ENCODE results near the gene GARIN5A. TPM values are rescaled to one million over a fixed set of nuclear protein-coding genes. Genes with fewer than 3 reads are reported as not detected.
A peak's percentile ranks its signal among the peaks of the same experiment; 100 is the strongest.
"Not testable (repeated sequence)": the region's sequence is repeated elsewhere in the genome, so short reads cannot be mapped to it uniquely, and the experiment has no call there.

The GARIN5A gene
- total and polyA plus RNA-seq, 3 donors from 2014 or later: 60.0 to 126 (median 120) TPM

DNA sequence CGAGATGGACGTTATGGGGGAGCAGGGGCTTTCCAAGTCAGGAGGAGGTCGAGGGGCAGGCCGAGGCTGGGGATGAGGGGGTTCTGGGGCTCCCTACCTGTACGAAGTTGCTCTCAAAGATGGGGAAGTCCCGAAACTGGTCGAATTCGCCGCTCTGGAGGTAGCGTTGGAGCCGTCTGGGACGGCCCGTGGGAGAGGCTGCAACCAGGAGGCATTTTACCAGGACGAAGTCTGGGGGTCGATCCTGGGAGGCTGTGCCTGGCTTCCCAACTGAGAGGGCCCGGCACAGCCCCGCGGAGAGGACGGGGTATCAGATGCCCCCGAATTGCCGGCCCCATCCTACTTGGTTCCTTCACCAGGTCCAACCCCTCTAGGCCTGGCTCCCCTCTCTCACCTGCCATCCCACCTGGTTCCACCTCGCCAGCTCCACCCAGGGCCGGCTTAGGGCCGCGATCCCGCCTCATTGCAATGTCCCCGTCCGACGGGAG, 868 bp downstream of the GARIN5A start:
- peak overlapping the region; percentile 88 to 94 for H3K4me3 ChIP-seq
- peaks cover 9% of the 10 kb centered on the region for H3K4me1 ChIP-seq
- intact Hi-C loops (cut with DNase I; ENCODE audit: low total_unique reads): no loop called here
- 48 to 56% methylated on average over 21 to 29 of the region's 29 CpGs for WGBS, 2 donors
- H3K36me3 ChIP-seq (ENCODE audit: low read depth, missing control alignments): no peaks in the 10 kb centered on the region
- peak overlapping the region; percentile 36 to 82 for H3K27ac ChIP-seq
- H3K27me3 ChIP-seq: no peaks in the 10 kb centered on the region
- TF ChIP-seq POLR2A (IDR thresholded peaks at IDR 0.05): no peak
- TF ChIP-seq, protein P1, sequence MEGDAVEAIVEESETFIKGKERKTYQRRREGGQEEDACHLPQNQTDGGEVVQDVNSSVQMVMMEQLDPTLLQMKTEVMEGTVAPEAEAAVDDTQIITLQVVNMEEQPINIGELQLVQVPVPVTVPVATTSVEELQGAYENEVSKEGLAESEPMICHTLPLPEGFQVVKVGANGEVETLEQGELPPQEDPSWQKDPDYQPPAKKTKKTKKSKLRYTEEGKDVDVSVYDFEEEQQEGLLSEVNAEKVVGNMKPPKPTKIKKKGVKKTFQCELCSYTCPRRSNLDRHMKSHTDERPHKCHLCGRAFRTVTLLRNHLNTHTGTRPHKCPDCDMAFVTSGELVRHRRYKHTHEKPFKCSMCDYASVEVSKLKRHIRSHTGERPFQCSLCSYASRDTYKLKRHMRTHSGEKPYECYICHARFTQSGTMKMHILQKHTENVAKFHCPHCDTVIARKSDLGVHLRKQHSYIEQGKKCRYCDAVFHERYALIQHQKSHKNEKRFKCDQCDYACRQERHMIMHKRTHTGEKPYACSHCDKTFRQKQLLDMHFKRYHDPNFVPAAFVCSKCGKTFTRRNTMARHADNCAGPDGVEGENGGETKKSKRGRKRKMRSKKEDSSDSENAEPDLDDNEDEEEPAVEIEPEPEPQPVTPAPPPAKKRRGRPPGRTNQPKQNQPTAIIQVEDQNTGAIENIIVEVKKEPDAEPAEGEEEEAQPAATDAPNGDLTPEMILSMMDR (IDR thresholded peaks at IDR 0.05): no peak
- no peaks in the 10 kb centered on the region for H3K9me3 ChIP-seq
- no peak for DNase-seq

DNA sequence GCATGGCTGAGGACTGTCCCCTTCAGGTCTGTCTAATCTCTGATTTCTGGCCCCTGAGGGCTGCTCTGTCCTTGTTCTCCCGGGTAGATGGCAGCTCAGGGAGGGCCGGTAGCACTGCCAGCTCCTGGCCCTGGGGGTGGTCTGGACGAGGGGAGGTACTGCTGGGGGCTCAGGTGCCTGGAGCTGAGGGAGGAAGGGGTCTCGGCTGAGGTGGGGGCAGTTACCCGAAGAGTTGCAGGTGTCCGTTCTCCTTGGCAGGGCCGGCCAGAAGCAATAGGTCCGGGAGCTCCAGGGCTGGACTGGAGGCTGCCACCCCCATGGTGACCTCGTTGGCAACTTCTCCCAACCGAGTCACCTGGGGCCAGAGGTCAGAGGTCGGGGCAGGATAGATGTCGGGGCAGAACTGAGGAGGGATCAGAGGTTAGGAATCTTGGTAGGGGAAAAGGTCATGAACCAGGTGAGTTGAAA, 1.5 kb downstream of the GARIN5A start:
- Histone ChIP-seq H3K27me3 (no peaks in the 10 kb centered on the region), H3K36me3 (ENCODE audit: low read depth, missing control alignments) (no peaks in the 10 kb centered on the region), H3K9me3 (no peaks in the 10 kb centered on the region), H3K4me3 (peak overlapping the region in 1 of 2 donors; percentile 94), H3K4me1 (peaks cover 9% of the 10 kb centered on the region), H3K27ac (peak overlapping the region in 1 of 2 donors; percentile 82)
- 72% methylated on average over 12 of the region's 12 CpGs for WGBS, 2 donors
- TF ChIP-seq POLR2A (IDR thresholded peaks at IDR 0.05): no peak
- TF ChIP-seq, protein P1 (IDR thresholded peaks at IDR 0.05): no peak
- intact Hi-C loops (cut with DNase I; ENCODE audit: low total_unique reads): no loop called here
- DNase-seq: no peak

DNA sequence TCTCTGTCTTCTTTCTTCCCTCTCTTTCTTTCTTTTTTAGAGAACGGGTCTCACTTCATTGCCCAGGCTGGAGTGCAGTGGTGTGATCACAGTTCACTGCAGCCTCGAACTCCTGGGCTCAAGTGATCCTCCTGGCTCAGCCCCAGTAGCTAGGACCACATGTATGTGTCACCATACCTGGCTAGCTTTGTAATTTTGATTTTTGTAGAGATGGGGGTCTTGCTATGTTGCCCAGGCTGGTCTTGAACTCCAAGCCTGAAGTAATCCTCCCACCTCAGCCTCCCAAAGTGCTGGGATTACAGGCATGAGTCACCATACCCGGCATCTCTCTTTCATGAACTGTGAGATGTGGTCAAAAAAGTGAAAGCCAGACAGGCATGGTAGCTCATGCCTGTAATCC, 3.3 kb downstream of the GARIN5A start:
- WGBS, 2 donors: 79 to 80% methylated on average over 3 of the region's 3 CpGs
- H3K4me3 ChIP-seq; H3K27me3 ChIP-seq; H3K36me3 ChIP-seq (ENCODE audit: low read depth, missing control alignments); intact Hi-C loops (cut with DNase I; ENCODE audit: low total_unique reads); H3K9me3 ChIP-seq; H3K27ac ChIP-seq; H3K4me1 ChIP-seq; DNase-seq: not testable (repeated sequence)

DNA sequence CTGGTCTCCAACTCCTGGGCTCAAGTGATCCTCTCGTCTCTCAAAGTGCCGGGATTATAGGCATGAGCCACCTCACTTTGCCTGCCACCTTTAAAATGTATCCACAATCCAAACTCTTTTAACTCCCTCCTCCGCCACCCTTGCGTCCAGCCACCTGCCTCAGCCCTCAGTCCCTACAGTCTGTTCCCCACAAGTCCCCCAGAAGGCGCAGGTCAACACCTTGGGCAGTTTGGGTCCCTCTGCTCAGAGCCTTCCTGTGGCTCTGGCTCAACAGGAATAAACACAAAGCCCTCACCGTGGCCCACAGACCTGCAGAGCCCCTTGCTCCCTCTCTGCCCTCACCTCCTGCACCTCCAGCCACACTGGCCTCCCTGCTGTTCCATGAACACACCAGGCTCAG, 7.8 kb downstream of the GARIN5A start:
- DNase-seq: no peak
- intact Hi-C loops (cut with DNase I; ENCODE audit: low total_unique reads): no loop called here
- Histone ChIP-seq H3K27ac (no peak overlapping the region), H3K36me3 (ENCODE audit: low read depth, missing control alignments) (no peaks in the 10 kb centered on the region), H3K9me3 (no peaks in the 10 kb centered on the region), H3K4me3 (no peak overlapping the region), H3K27me3 (no peaks in the 10 kb centered on the region), H3K4me1 (no peaks in the 10 kb centered on the region)
- TF ChIP-seq, protein P1 (IDR thresholded peaks at IDR 0.05): no peak
- no peak for TF ChIP-seq POLR2A (IDR thresholded peaks at IDR 0.05)
- 90 to 94% methylated on average over 6 of the region's 6 CpGs for WGBS, 2 donors

DNA sequence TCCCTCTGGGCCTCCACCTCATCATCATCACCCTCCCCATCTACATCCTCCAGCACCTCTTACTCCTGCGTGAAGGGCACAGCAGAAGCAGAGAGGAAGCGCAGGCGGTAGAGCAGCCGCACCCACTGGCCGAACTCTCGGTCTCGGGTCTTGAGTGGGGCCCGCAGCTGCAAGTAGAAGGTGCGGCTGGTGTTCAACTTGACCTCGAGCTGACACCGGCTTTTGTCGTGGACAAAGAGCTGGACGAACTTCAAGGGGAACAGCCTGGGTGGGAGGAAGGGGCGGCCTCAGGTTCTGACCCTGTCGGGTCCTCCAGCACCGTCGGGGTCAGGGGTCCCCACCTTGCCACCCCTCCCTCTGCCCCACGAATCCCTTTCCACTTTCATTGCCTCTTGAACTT, 9.1 kb downstream of the GARIN5A start:
- 86 to 88% methylated on average over 18 of the region's 18 CpGs for WGBS, 2 donors
- no peak for DNase-seq
- Histone ChIP-seq H3K27ac (no peak overlapping the region), H3K36me3 (ENCODE audit: low read depth, missing control alignments) (no peaks in the 10 kb centered on the region), H3K4me3 (no peak overlapping the region), H3K4me1 (no peaks in the 10 kb centered on the region), H3K9me3 (no peaks in the 10 kb centered on the region), H3K27me3 (no peaks in the 10 kb centered on the region)
- intact Hi-C loops (cut with DNase I; ENCODE audit: low total_unique reads): no loop called here
- no peak for TF ChIP-seq POLR2A (IDR thresholded peaks at IDR 0.05)
- TF ChIP-seq, protein P1 (IDR thresholded peaks at IDR 0.05): no peak

Measured in testis (tissue), 3 donors.